Activated T-cell treated with anti-CD3 and anti-CD28 coated beads, Interleukin-2, amount 50 U/mL, for 72 hours (primary cell): ENCODE data around the gene TRMT2A. TPM values are rescaled to one million over a fixed set of nuclear protein-coding genes. Genes with fewer than 3 reads are reported as not detected.

ENCODE experiments used
- ATAC-seq, 2 donors: fragments of 150-1000 bp; cut with Tn5 transposase; replicated peaks in 1 of 2; 2 replicates each; pipeline ENCODE4 v1.10.0; 2021; ENCODE audit warnings: moderate library complexity in 2 of 2, mild to moderate bottlenecking in 1 of 2
- DNase-seq, 2 donors: peaks; one replicate each; pipeline ENCODE4 v3.0.0; 2021 to 2022; ENCODE audit warnings: mixed read lengths in 1 of 2
- H3K27ac Mint-ChIP-seq: one replicate; pipeline ENCODE4 v1.8.0; 2022; ENCODE audit warnings: mild to moderate bottlenecking, moderate library complexity, mixed read lengths
- H3K27me3 Mint-ChIP-seq: one replicate; pipeline ENCODE4 v1.8.0; 2022; ENCODE audit warnings: low read depth, mixed read lengths
- H3K36me3 Mint-ChIP-seq, 2 donors: one replicate each; pipeline ENCODE4 v1.8.0; 2022; ENCODE audit warnings: mixed read lengths in 2 of 2, mild to moderate bottlenecking in 1 of 2; ENCODE audit not compliant: insufficient read depth in 2 of 2
- H3K4me1 Mint-ChIP-seq: one replicate; pipeline ENCODE4 v1.8.0; 2022; ENCODE audit warnings: low read depth, mixed read lengths
- H3K4me3 Mint-ChIP-seq, 2 donors: one replicate each; pipeline ENCODE4 v1.8.0; 2022; ENCODE audit warnings: mild to moderate bottlenecking in 2 of 2, mixed read lengths in 2 of 2, moderate library complexity in 2 of 2
- H3K9me3 Mint-ChIP-seq, 2 donors: one replicate each; pipeline ENCODE4 v1.8.0; 2022; ENCODE audit warnings: mixed read lengths in 2 of 2
- total RNA-seq, 2 donors: library from RNA; stranded (reverse); gene quantifications; one replicate each; pipeline ENCODE4 v1.2.3, GENCODE V29; 2022

TRMT2A gene
- total RNA-seq, 2 donors from 2014 or later: 55.6 to 56.8 TPM

DNA sequence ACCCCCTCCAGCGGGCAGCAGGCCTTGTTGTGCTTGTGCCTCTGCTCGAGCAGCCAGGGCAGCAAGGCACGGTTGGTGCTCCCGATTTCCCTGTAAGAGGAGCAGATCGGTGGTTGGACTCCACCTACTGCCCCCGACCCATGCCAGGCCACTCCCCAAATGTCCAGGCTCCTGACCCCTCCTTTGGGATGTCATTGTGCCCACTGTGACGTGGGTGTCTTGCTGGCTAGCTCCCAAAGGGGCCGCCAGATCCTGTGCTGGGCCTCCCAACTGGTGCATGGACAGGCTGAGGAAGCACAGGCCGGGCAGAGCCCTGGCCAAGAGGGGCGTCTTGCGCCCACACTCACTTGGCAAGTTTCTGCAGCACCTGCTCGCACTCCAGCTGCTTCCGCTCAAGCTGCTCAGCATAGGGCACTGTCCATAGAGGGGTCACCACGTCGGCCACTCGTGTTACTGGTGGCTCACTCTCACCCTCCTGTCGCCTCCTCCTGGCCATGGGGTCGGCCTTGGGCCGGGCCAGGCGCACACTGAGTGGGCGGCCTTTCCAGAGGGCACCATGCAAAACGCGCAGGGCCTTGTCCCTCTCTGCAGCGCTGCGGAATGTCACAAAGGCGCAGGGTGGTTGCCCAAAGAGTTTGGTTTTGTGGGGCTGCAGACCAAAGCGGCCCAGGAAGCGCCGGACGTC is 1.2 kb downstream of the TRMT2A start, which contains the start of gene RANBP1:
RANBP1 (plus strand) TSS at position 414 of the 685 bp plus-strand sequence; CDS start at position 495, 81 bp downstream.
- H3K27ac Mint-ChIP-seq: peak within 1 kb of the TSS; percentile 85
- H3K36me3 Mint-ChIP-seq: peaks cover 7 to 12% of the 10 kb centered on the region in 2 donors
- DNase-seq: no peak
- no peaks in the 10 kb centered on the region for H3K27me3 Mint-ChIP-seq
- peaks cover 63% of the 10 kb centered on the region for H3K4me1 Mint-ChIP-seq
- no peaks in the 10 kb centered on the region for H3K9me3 Mint-ChIP-seq
- ATAC-seq: no peak
- H3K4me3 Mint-ChIP-seq: peak within 1 kb of the TSS; percentile 83 to 92

DNA sequence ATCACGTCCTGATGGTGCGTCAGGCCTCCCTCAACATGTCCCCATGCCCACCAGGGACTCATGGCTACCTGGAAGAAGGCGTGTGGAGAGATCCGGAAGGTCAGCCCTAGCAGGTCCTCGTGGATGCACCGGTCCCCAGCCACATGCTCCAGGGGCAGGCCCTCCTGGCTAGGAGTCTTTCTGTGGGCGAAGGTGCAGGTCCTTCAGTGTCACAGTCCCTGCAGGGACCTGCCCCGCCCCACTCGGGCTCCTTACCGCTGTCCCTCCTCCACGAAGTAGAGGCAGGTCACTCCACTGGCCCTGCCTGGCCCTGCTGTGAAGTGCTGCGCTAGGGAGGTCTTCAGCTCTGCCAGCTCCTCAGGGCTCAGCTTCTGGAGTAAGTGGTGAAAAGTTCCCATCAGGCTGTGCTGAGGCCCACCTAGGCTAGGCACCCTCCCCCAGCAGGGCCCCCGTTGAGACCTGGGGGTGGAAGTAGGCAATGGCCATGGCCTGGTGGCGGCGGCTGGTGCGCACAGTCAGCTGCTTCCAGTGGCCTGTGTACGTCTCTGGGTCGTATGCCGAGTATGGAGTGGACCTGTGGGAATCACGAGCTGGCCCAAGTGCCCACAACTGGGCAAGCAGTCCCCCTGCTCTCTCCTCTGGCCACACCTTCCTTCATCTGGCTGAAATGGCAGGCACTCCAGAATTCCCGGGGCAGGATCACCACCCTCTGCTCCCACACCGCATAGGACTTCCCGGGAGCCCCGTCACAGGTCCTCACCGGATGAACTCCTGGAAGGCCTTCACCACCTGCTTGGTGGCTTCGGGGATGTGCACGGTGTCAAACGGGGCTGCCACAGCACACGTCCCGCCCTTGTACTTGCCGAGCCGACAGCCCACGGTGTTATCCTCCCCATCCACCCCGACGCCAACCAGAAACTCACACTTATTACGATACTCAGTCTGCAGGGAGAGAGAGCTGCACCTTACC is 2.2 kb downstream of the TRMT2A start:
- peaks cover 54% of the 10 kb centered on the region for H3K4me1 Mint-ChIP-seq
- no peaks in the 10 kb centered on the region for H3K27me3 Mint-ChIP-seq
- no peak for ATAC-seq
- no peaks in the 10 kb centered on the region for H3K9me3 Mint-ChIP-seq
- DNase-seq: no peak
- peak overlapping the region; percentile 56 for H3K27ac Mint-ChIP-seq
- H3K4me3 Mint-ChIP-seq: peak overlapping the region; percentile 13 to 92
- H3K36me3 Mint-ChIP-seq: peaks cover 7 to 12% of the 10 kb centered on the region in 2 donors

DNA sequence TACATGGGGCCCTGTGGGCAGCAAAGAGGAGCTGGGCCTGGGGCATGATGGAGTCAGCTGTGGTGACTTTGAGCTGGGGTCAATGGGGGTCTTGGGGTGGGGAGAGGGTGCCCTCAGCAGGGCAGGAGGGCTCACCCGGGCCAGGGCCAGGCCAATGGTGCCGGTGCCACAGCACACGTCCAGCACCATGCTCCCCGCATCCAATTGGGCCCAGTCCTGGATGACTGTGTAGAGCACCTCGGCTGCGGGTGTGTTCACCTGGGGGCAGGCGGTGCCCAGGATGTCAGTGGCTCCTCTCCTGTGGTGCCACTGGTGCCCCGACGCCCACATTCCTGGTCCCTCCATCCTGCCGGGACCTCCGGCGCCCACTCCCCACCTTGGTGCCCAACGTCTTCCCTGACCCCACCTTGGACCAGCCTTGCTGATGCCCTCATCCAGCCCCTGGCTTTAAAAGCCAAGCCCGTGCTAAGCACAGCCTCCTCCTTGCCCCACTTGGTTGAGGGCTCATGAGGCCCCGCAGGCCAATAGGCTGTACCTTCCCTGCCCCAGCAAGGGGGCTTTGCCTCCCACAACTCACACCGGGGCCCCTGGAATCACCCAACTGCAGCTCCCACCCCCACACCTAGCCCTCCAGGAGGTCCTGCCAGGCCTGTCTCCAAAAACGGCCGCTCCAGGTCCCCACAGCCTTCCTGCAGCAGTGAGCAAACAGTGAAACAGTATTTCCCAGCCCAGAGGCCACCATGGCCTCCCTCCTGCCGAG is 3.3 kb downstream of the TRMT2A start:
- Mint-ChIP-seq H3K27ac (peak overlapping the region; percentile 56), H3K27me3 (no peaks in the 10 kb centered on the region), H3K4me1 (peaks cover 43% of the 10 kb centered on the region), H3K4me3 (no peak overlapping the region), H3K36me3 (peaks cover 5 to 6% of the 10 kb centered on the region in 2 donors), H3K9me3 (no peaks in the 10 kb centered on the region)
- DNase-seq: no peak
- no peak for ATAC-seq

DNA sequence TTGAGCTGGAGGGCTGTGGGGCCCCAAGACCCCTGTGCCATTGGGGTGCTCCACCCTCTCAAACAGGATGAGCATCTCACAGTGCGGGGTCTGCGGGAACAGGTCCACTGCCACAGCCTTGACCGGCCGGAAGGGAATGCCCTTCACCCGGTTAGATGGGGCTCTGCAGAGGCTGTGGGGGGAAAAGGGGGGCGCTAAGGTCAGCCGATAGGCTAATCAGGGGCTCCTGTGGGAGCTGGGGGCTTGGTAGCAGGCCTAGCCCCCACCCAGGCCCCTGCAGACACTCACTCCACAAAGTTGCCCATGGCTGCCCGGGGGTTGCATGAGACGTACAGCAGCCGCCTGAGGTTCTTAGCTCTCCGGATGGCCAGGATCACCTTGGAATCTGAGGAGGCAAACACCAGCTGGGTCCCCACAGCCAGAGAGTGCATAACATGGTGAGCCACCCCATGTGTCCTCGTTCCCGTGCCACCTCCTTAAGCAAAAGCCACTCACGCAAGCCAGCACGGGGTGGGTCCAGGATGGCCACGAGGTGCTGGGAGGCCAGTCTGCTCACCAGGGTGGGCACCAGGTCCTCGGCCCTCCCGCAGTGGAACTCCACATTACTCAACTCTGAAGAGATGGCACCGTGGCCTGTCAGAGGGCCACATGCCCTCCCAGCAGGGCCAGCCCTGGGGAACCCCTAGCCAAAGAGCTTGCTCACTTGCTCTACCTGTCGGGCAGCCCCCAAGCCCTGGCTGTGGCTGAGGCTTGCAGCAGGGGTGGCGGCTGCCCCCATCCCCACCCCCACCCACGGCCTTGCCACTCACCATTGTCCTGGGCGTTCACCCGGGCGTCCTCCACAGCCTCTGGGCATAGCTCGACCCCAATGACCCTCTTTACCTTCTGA is 4.2 kb downstream of the TRMT2A start:
- peaks cover 3 to 5% of the 10 kb centered on the region in 2 donors for H3K36me3 Mint-ChIP-seq
- no peak overlapping the region for H3K4me3 Mint-ChIP-seq

DNA sequence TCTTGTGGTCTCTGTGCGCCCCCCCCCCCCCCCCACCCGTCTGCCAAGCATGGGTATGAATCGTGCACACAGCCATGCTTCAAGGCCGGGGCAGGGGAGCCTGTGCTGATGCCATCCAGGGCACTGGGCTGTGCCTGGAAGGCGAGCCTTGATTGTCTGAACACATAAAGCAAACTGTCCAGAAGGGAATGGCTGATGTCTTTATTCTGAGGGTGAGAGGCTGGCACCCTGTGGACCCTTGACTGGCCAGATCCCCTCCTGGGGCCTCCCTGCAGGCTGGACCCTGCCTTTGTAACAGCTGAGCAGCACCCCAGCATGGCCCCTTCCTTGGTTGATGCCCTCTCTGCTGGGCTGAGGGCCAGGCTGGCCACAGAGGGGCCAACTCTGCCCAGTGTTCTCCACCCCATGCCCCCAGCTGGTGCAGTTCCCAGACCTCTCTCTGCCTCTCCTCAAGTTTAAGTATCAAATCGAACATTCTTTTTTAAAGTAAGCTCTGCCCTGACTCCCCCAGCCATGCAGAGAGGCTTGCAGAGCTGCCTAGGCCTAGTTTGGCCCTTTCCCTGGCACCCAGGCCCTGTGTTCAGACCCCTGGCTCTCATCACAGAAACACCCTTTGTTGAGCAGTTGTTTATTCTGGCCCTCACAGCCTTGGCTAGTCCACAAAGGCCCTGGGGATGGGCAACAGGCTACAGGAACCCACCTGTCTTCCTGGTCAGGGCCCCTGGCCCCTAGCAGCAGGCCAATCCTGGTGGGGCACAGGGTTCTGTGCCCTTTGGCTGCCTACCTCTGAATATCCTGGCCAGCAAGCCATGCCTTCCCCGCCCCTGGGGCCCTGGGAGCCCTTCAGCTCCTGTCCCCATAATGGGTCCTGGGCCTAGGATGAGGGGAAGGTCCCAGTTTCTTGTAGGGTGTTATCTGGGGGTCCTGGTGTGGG is 5.1 kb downstream of the TRMT2A start:
- H3K9me3 Mint-ChIP-seq: no peaks in the 10 kb centered on the region
- ATAC-seq (no peak), DNase-seq (no peak)
- peaks cover 39% of the 10 kb centered on the region for H3K4me1 Mint-ChIP-seq
- peaks cover 1 to 7% of the 10 kb centered on the region in 2 donors for H3K36me3 Mint-ChIP-seq
- no peaks in the 10 kb centered on the region for H3K27me3 Mint-ChIP-seq
- H3K4me3 Mint-ChIP-seq: peak overlapping the region; percentile 13 to 31
- peak overlapping the region; percentile 51 for H3K27ac Mint-ChIP-seq

More for the DNA sequence above, 4.2 kb downstream of the TRMT2A start:
- H3K4me1 Mint-ChIP-seq: peaks cover 39% of the 10 kb centered on the region
- no peaks in the 10 kb centered on the region for H3K9me3 Mint-ChIP-seq
- no peaks in the 10 kb centered on the region for H3K27me3 Mint-ChIP-seq
- DNase-seq: no peak
- no peak overlapping the region for H3K27ac Mint-ChIP-seq
- no peak for ATAC-seq

DNA sequence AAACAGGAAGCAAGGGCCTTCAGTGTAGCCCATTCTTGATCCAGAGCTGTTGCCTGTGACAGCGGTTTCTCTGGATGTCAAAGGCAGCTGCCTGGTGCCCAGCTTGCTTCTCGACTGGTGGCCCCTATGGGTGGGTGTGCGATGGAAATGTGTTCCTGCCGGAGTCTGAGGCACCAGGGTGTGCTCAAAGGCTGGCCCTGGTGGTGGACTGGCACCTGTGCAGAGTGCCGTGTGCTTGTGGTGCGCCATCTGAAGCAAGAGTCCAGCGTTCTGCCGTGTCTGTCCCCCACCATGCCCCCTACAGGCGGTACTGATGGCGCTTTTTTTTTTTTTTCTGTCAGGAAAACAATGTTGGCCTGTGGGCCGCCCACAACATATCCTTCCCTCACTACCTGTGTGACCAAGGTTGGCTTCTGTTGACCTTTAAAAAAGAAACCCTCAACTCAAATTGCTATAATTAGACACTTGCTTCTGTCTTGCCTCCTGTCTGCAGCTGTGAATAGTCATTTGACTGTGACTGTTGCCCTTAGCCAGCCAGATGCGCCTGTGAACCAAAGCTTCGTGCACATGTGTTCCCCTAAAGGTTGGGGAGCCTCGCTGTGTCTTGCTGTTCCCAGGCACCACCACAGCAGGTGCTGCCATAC is 5.9 kb downstream of the TRMT2A start:
- DNase-seq (peak; percentile 56 to 64), ATAC-seq (peak; percentile 69 to 78)
- Mint-ChIP-seq H3K4me3 (no peak overlapping the region), H3K36me3 (peaks cover 0 to 6% of the 10 kb centered on the region in 2 donors), H3K9me3 (no peaks in the 10 kb centered on the region), H3K4me1 (peaks cover 35% of the 10 kb centered on the region), H3K27ac (peak overlapping the region; percentile 69), H3K27me3 (no peaks in the 10 kb centered on the region)

DNA sequence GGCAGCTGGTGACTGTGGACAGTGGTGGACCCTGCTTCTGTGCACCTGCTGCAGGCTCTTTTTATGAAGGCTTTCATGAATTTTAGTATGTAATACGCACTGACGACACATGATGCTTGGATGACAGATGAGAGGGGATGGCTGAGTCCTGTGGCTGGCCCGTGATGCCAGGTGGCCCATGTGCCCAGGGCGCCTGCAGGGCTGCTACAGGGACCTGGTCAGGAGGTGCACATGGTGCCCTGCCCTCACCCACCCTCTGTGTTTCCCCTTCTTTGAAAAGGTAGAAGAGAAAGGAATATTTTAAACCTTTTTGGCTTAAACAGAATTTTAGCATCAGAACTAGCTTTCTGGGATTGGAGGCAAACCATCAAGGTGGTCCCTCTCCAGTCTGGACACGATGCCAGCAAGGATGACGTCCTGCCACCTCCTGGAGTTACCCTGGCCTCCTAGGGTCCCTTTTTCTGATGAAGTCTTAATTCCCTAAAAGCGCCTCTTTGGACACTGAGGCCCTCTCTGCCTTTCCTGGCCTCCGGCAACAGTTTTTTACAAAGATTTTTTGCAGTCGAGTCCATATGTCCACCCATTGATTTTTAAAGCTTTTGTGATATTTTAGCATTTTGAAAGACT is 6.6 kb downstream of the TRMT2A start:
- no peaks in the 10 kb centered on the region for H3K9me3 Mint-ChIP-seq
- H3K4me3 Mint-ChIP-seq: no peak overlapping the region
- H3K4me1 Mint-ChIP-seq: peaks cover 32% of the 10 kb centered on the region
- no peak for ATAC-seq
- peak overlapping the region; percentile 69 for H3K27ac Mint-ChIP-seq
- no peaks in the 10 kb centered on the region for H3K27me3 Mint-ChIP-seq
- no peak for DNase-seq
- peaks cover 0 to 6% of the 10 kb centered on the region in 2 donors for H3K36me3 Mint-ChIP-seq

DNA sequence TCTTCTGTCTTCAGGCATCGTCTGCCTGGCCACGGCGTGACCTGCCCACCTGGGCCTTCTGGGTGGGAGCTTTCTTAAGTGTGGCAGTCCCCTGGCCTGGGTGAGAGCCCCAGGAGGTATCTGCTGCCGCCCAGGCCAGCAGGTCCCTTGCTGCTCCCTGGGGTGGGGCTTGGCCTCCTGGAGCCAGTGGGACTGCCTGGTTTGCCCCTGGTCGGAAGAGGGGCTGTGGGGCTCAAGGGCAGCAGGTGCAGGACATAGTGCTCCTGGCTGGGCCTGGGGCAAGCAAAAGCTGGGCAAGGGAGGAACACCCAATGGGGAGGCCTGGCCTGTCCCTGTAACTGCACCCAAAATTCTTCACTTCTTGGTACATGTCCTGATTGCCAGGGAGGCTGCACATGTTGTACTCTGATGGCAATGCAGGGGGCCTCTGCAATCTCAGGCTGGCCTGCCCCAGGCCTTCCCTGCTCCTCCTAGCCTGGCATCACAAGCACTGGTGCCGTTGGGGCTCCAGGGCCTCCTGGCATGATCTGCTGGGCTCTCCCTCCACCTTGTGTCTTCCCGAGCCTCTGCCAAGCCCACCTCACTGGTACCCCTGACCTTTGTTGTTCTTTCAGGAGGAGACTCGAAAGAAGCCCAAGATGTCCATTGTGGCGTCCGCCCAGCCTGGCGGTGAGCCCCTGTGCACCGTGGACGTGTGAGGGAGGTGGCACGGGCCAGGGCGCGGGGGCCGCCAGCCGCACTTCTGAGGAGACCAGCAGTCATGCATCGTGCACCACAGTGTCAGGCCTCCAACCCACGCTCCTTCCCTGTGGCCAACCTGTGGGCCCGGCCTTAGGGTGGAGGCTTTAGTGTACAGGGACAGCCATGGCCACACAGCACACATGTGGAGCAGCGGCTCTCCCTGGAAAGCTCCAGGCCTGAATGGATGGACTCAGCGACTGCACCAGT is 7.3 kb downstream of the TRMT2A start:
- DNase-seq: no peak
- no peak overlapping the region for H3K27ac Mint-ChIP-seq
- H3K27me3 Mint-ChIP-seq: no peaks in the 10 kb centered on the region
- no peaks in the 10 kb centered on the region for H3K9me3 Mint-ChIP-seq
- peaks cover 0 to 3% of the 10 kb centered on the region in 2 donors for H3K36me3 Mint-ChIP-seq
- H3K4me1 Mint-ChIP-seq: peaks cover 27% of the 10 kb centered on the region
- H3K4me3 Mint-ChIP-seq: no peak overlapping the region
- no peak for ATAC-seq

DNA sequence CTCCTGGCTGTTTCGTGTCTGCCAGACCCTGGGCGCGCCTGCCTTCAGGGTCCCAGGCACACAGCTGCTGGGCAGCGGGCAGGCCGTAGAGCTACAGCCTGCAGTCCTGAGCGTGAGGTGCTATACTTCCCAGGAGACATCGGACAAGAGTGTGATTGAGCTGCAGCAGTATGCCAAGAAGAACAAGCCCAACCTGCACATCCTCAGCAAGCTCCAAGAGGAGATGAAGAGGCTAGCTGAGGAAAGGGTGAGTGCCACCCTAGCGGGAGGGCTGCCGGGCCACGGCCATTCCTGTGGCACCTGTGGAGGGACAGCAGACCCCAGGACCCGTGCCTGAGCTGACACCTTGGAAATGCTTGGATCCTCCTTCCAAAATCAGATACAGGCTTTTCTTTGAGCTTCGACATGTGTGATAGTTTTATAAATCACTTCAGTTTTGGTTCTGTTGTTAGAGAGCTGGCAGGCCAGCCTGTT is 8.2 kb downstream of the TRMT2A start:
- no peak for DNase-seq
- peaks cover 0 to 3% of the 10 kb centered on the region in 2 donors for H3K36me3 Mint-ChIP-seq
- ATAC-seq: no peak
- no peaks in the 10 kb centered on the region for H3K9me3 Mint-ChIP-seq
- H3K27me3 Mint-ChIP-seq: no peaks in the 10 kb centered on the region
- peaks cover 19% of the 10 kb centered on the region for H3K4me1 Mint-ChIP-seq
- H3K4me3 Mint-ChIP-seq: no peak overlapping the region
- H3K27ac Mint-ChIP-seq: no peak overlapping the region
